ENCODE results near the gene MAGEB17.

Gene MAGEB17

GRCh38 chrX:16191605-16192004, 24.3 kb downstream of the MAGEB17 start:
- WGBS (ENCODE audit: extremely low coverage, insufficient coverage, insufficient read length) = no CpG with 5 or more reads among the region's 6 CpGs
- H3K9me3 ChIP-seq (ENCODE audit: insufficient read depth, low read depth, low read length) = no peaks in the 10 kb centered on the region
- H3K4me3 ChIP-seq (ENCODE audit: low read depth, low read length) = no peak overlapping the region

DNA sequence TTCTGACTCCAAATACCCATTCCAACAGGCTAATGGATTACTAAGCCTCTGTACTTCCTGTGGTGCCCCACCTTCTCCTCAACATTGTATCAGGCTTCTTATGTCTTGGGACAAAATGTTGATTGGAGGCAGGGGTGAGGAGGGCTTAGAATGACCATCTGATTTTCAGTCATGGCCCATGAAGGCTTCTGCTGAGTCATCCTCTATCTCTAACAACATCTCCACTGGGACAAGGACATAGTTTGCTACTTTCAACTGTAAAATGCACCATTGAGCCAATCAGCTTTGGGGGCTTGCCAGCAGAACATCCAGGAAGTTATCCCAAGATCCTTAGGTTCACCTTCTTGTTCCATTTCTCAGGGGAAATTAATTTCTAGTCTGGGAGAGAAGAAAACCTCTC, 29.5 kb downstream of the MAGEB17 start:
- H4K12ac ChIP-seq (ENCODE audit: low read depth, low read length) = no peak overlapping the region
- H3K4ac ChIP-seq (ENCODE audit: low read depth, low read length) = no peak overlapping the region
- no peaks in the 10 kb centered on the region for H3K27me3 ChIP-seq (ENCODE audit: insufficient read depth, low read length)
- H3K18ac ChIP-seq (ENCODE audit: low read length) = no peak overlapping the region
- H2AFZ ChIP-seq (ENCODE audit: insufficient read depth, low read length, poor library complexity) = no peak overlapping the region
- no peak overlapping the region for H3K4me3 ChIP-seq (ENCODE audit: low read depth, low read length)
- no peak overlapping the region for H2BK5ac ChIP-seq (ENCODE audit: low read depth, low read length, poor library complexity)
- H3K23ac ChIP-seq (ENCODE audit: low read length) = no peak overlapping the region
- H3K9ac ChIP-seq (ENCODE audit: low read length) = no peak overlapping the region
- H3K9me3 ChIP-seq (ENCODE audit: insufficient read depth, low read depth, low read length) = no peaks in the 10 kb centered on the region
- H3K4me2 ChIP-seq (ENCODE audit: low read length) = no peak overlapping the region
- H3K79me1 ChIP-seq (ENCODE audit: low read length) = no peaks in the 10 kb centered on the region
- no peak overlapping the region for H2BK12ac ChIP-seq (ENCODE audit: low read length)
- no peak overlapping the region for H3K14ac ChIP-seq (ENCODE audit: low read length)
- no peak overlapping the region for H4K8ac ChIP-seq (ENCODE audit: low read depth, low read length)
- H2BK120ac ChIP-seq (ENCODE audit: insufficient read depth, low read length, poor library complexity) = no peak overlapping the region
- no peaks in the 10 kb centered on the region for H3K79me2 ChIP-seq (ENCODE audit: control insufficient read depth, insufficient read depth, low read length, poor library complexity)
- H2AK5ac ChIP-seq (ENCODE audit: low read length) = no peak overlapping the region
- H3K4me1 ChIP-seq (ENCODE audit: control insufficient read depth in 1 of 2, insufficient read depth in 2 of 2, low read length in 2 of 2) = no peaks in the 10 kb centered on the region
- H3K27ac ChIP-seq (ENCODE audit: low read depth, low read length) = no peak overlapping the region
- H3K36me3 ChIP-seq (ENCODE audit: control insufficient read depth in 1 of 2, insufficient read depth in 2 of 2, low read length in 2 of 2) = no peaks in the 10 kb centered on the region
- DNase-seq = no peak
- H4K91ac ChIP-seq (ENCODE audit: low read depth, low read length) = no peak overlapping the region

More at GRCh38 chrX:16191605-16192004, 24.3 kb downstream of the MAGEB17 start:
- Histone ChIP-seq H2BK12ac (ENCODE audit: low read length) (no peak overlapping the region), H4K12ac (ENCODE audit: low read depth, low read length) (no peak overlapping the region), H3K14ac (ENCODE audit: low read length) (no peak overlapping the region), H3K79me2 (ENCODE audit: control insufficient read depth, insufficient read depth, low read length, poor library complexity) (no peaks in the 10 kb centered on the region), H3K9ac (ENCODE audit: low read length) (no peak overlapping the region), H3K4me1 (ENCODE audit: control insufficient read depth in 1 of 2, insufficient read depth in 2 of 2, low read length in 2 of 2) (peaks cover 0 to 2% of the 10 kb centered on the region in 2 experiments), H4K8ac (ENCODE audit: low read depth, low read length) (no peak overlapping the region), H3K36me3 (ENCODE audit: control insufficient read depth in 1 of 2, insufficient read depth in 2 of 2, low read length in 2 of 2) (no peaks in the 10 kb centered on the region), H2AFZ (ENCODE audit: insufficient read depth, low read length, poor library complexity) (no peak overlapping the region), H2AK5ac (ENCODE audit: low read length) (no peak overlapping the region), H2BK5ac (ENCODE audit: low read depth, low read length, poor library complexity) (no peak overlapping the region), H3K4me2 (ENCODE audit: low read length) (no peak overlapping the region), H3K27me3 (ENCODE audit: insufficient read depth, low read length) (no peaks in the 10 kb centered on the region), H3K18ac (ENCODE audit: low read length) (no peak overlapping the region), H3K23ac (ENCODE audit: low read length) (no peak overlapping the region), H4K91ac (ENCODE audit: low read depth, low read length) (no peak overlapping the region), H2BK120ac (ENCODE audit: insufficient read depth, low read length, poor library complexity) (no peak overlapping the region), H3K4ac (ENCODE audit: low read depth, low read length) (no peak overlapping the region), H3K79me1 (ENCODE audit: low read length) (no peaks in the 10 kb centered on the region), H3K27ac (ENCODE audit: low read depth, low read length) (no peak overlapping the region)
- DNase-seq = no peak

DNA sequence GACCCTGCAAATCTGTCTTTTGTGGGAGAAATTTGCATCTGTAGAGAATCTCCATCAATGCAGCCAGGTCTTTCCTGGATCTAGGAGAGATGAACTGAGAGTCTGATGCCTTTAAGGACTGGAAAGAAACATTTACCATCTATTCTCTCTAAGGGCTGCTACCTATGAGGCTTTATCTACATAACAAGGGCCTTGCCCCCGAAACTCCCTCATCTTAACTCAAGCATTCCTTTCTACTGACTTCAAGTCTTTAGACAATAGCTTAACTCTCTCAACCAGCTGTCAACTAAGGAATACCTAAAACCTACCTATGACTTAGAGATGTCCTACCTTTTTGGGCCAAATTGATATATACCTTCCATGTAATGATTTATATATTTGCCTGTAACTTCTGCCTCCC, 32.1 kb downstream of the MAGEB17 start:
- Histone ChIP-seq H3K4ac (ENCODE audit: low read depth, low read length) (no peak overlapping the region), H3K27ac (ENCODE audit: low read depth, low read length) (no peak overlapping the region), H3K4me2 (ENCODE audit: low read length) (no peak overlapping the region), H2BK120ac (ENCODE audit: insufficient read depth, low read length, poor library complexity) (no peak overlapping the region), H3K4me1 (ENCODE audit: control insufficient read depth in 1 of 2, insufficient read depth in 2 of 2, low read length in 2 of 2) (no peaks in the 10 kb centered on the region), H4K91ac (ENCODE audit: low read depth, low read length) (no peak overlapping the region), H3K9me3 (ENCODE audit: insufficient read depth, low read depth, low read length) (no peaks in the 10 kb centered on the region), H3K23ac (ENCODE audit: low read length) (no peak overlapping the region), H3K79me1 (ENCODE audit: low read length) (no peaks in the 10 kb centered on the region), H2AFZ (ENCODE audit: insufficient read depth, low read length, poor library complexity) (no peak overlapping the region), H3K36me3 (ENCODE audit: control insufficient read depth in 1 of 2, insufficient read depth in 2 of 2, low read length in 2 of 2) (no peaks in the 10 kb centered on the region), H3K14ac (ENCODE audit: low read length) (no peak overlapping the region), H2AK5ac (ENCODE audit: low read length) (no peak overlapping the region), H3K9ac (ENCODE audit: low read length) (no peak overlapping the region), H2BK12ac (ENCODE audit: low read length) (no peak overlapping the region), H3K27me3 (ENCODE audit: insufficient read depth, low read length) (no peaks in the 10 kb centered on the region), H4K12ac (ENCODE audit: low read depth, low read length) (no peak overlapping the region), H4K8ac (ENCODE audit: low read depth, low read length) (no peak overlapping the region), H3K18ac (ENCODE audit: low read length) (no peak overlapping the region), H3K4me3 (ENCODE audit: low read depth, low read length) (no peak overlapping the region), H2BK5ac (ENCODE audit: low read depth, low read length, poor library complexity) (no peak overlapping the region), H3K79me2 (ENCODE audit: control insufficient read depth, insufficient read depth, low read length, poor library complexity) (no peaks in the 10 kb centered on the region)
- WGBS (ENCODE audit: extremely low coverage, insufficient coverage, insufficient read length) = no CpG with 5 or more reads among the region's 1 CpG
- no peak for DNase-seq

DNA sequence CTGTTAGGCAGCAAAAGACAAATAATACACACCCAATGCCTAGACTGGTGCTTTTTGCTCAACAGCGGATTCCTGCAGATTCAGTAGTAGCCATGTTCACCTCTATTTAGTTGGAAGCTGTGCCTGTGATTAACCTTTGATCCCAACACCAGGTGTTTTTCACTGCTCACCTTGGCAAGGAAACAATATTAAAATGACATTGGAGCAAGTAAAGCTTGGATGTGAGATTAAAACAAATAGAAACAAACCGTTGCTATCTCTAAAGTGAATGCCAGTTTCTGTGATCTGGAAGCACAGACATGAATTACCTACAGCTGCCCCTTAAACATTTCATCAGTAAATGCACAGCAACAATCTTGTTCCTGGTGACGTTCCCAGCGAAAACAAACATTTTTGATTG, 35.7 kb downstream of the MAGEB17 start:
- no peak overlapping the region for H3K27ac ChIP-seq (ENCODE audit: low read depth, low read length)
- H3K4me2 ChIP-seq (ENCODE audit: low read length) = no peak overlapping the region
- no peak overlapping the region for H3K23ac ChIP-seq (ENCODE audit: low read length)
- no CpG with 5 or more reads among the region's 4 CpGs for WGBS (ENCODE audit: extremely low coverage, insufficient coverage, insufficient read length)
- no peak overlapping the region for H2BK120ac ChIP-seq (ENCODE audit: insufficient read depth, low read length, poor library complexity)
- H3K18ac ChIP-seq (ENCODE audit: low read length) = no peak overlapping the region
- no peak overlapping the region for H3K9ac ChIP-seq (ENCODE audit: low read length)
- no peaks in the 10 kb centered on the region for H3K79me1 ChIP-seq (ENCODE audit: low read length)
- H3K14ac ChIP-seq (ENCODE audit: low read length) = no peak overlapping the region
- H3K9me3 ChIP-seq (ENCODE audit: insufficient read depth, low read depth, low read length) = no peaks in the 10 kb centered on the region
- no peaks in the 10 kb centered on the region for H3K36me3 ChIP-seq (ENCODE audit: control insufficient read depth in 1 of 2, insufficient read depth in 2 of 2, low read length in 2 of 2)
- H2BK5ac ChIP-seq (ENCODE audit: low read depth, low read length, poor library complexity) = no peak overlapping the region
- H3K4ac ChIP-seq (ENCODE audit: low read depth, low read length) = no peak overlapping the region
- no peak overlapping the region for H2BK12ac ChIP-seq (ENCODE audit: low read length)
- no peak for DNase-seq
- no peaks in the 10 kb centered on the region for H3K27me3 ChIP-seq (ENCODE audit: insufficient read depth, low read length)
- no peak overlapping the region for H4K8ac ChIP-seq (ENCODE audit: low read depth, low read length)
- H4K12ac ChIP-seq (ENCODE audit: low read depth, low read length) = no peak overlapping the region
- no peak overlapping the region for H3K4me3 ChIP-seq (ENCODE audit: low read depth, low read length)
- no peaks in the 10 kb centered on the region for H3K4me1 ChIP-seq (ENCODE audit: control insufficient read depth in 1 of 2, insufficient read depth in 2 of 2, low read length in 2 of 2)
- H2AK5ac ChIP-seq (ENCODE audit: low read length) = no peak overlapping the region
- H2AFZ ChIP-seq (ENCODE audit: insufficient read depth, low read length, poor library complexity) = no peak overlapping the region
- no peaks in the 10 kb centered on the region for H3K79me2 ChIP-seq (ENCODE audit: control insufficient read depth, insufficient read depth, low read length, poor library complexity)
- H4K91ac ChIP-seq (ENCODE audit: low read depth, low read length) = no peak overlapping the region
